Body of pancreas (tissue), 4 donors: Measurements from ENCODE around the gene ARID3A.

Experiments
- POLR2A ChIP-seq, 3 donors: fragments of 450-650 bp; IDR thresholded peaks; one replicate each; pipeline ENCODE4 v1.6.1; 2016; ENCODE audit warnings: antibody characterized with exemption in 3 of 3, mild to moderate bottlenecking in 2 of 3
- TF ChIP-seq, protein P1 (sequence below), 7 experiments: fragments of 450-650 bp in 4 of 7; fragments of 200-600 bp in 3 of 7; sonication (generic) in 3 of 7; IDR thresholded peaks; one replicate each; pipeline ENCODE4 v1.5.1; 2016 to 2019; ENCODE audit warnings: antibody characterized with exemption in 7 of 7

DNA sequence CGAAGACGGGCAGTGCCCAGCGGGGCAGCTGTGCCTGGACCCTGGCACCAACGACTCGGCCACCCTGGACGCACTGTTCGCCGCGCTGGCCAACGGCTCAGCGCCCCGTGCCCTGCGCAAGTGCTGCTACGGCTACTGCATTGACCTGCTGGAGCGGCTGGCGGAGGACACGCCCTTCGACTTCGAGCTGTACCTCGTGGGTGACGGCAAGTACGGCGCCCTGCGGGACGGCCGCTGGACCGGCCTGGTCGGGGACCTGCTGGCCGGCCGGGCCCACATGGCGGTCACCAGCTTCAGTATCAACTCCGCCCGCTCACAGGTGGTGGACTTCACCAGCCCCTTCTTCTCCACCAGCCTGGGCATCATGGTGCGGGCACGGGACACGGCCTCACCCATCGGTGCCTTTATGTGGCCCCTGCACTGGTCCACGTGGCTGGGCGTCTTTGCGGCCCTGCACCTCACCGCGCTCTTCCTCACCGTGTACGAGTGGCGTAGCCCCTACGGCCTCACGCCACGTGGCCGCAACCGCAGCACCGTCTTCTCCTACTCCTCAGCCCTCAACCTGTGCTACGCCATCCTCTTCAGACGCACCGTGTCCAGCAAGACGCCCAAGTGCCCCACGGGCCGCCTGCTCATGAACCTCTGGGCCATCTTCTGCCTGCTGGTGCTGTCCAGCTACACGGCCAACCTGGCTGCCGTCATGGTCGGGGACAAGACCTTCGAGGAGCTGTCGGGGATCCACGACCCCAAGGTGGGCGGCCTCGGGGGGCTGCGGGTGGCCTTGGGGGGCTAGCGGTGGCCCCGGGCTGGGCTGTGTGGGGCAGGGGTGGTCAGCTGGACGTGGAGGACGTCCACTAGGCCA is 79.2 kb downstream of the ARID3A start:
- TF ChIP-seq, protein P1, sequence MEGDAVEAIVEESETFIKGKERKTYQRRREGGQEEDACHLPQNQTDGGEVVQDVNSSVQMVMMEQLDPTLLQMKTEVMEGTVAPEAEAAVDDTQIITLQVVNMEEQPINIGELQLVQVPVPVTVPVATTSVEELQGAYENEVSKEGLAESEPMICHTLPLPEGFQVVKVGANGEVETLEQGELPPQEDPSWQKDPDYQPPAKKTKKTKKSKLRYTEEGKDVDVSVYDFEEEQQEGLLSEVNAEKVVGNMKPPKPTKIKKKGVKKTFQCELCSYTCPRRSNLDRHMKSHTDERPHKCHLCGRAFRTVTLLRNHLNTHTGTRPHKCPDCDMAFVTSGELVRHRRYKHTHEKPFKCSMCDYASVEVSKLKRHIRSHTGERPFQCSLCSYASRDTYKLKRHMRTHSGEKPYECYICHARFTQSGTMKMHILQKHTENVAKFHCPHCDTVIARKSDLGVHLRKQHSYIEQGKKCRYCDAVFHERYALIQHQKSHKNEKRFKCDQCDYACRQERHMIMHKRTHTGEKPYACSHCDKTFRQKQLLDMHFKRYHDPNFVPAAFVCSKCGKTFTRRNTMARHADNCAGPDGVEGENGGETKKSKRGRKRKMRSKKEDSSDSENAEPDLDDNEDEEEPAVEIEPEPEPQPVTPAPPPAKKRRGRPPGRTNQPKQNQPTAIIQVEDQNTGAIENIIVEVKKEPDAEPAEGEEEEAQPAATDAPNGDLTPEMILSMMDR (IDR thresholded peaks at IDR 0.05): no peak
- TF ChIP-seq POLR2A (IDR thresholded peaks at IDR 0.05): no peak
